ENCODE results near the gene SNCB. TPM values are rescaled to one million over a fixed set of nuclear protein-coding genes. Genes with fewer than 3 reads are reported as not detected.

The SNCB gene
- total and polyA plus RNA-seq, 2 of the 4 experiments (the other 2 are of a cell fraction) = 0.41 TPM; not detected in 1

DNA sequence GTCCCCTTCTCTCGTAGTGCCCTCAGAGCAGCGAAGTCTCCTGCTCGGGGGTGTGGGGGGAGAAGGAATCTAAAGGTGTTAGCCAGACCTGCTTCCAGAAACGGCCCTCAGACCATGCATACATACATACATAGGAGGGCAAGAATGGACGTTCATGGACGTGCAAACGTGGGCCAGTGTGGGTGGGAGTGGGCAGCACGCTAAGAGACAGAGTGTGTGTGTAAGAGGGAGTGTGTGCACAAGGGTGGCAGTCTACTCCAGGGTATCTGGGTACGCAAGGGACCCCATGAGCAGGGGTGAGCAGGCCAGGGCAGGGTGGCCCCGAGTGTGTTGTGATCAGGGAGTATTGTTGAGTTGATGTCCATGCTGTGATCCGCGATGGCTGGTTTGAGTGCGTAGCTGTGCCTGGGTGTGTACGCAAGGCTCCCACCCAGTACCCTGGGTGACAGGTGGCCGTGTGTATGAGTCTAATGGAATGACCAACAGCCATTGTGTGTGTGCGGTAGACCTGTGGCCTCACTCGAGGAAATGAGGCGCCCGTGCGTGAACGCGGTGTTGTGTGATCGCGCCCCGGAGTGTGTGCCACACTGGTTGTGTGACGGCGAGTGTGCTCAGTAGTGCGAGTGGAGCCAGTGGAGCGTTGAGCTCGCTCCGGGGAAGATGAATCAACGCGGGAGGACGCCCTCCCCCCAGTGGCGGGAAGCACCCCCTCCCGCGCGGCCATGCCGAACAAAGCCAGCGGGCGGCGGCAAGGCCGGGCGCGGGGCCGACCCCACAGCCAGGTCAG, 21.2 kb downstream of the SNCB start:
- BruUV-seq (replicated peaks) = no TSS peak

More for the DNA sequence above, 21.2 kb downstream of the SNCB start:
- H2BK120ac ChIP-seq (ENCODE audit: low read depth, low read length) = no peak overlapping the region
- no peak for ATAC-seq (ENCODE audit: low read depth)
- H2AK9ac ChIP-seq (replicated peaks; ENCODE audit: low read depth, low read length, poor library complexity) = peak overlapping the region; percentile 16
- H3K36me3 ChIP-seq (ENCODE audit: control insufficient read depth, insufficient read depth, low read length) = no peaks in the 10 kb centered on the region
- peak overlapping the region; percentile 58; the same call in 1 of the 2 replicates for H2AK5ac ChIP-seq (ENCODE audit: low read depth, low read length)
- H3K9ac ChIP-seq (ENCODE audit: low read depth, low read length) = no peak overlapping the region
- H4K20me1 ChIP-seq (ENCODE audit: insufficient read depth, low read length) = peaks cover 21% of the 10 kb centered on the region
- no peak overlapping the region for H3K4ac ChIP-seq (ENCODE audit: low read depth, low read length)
- H3K79me1 ChIP-seq (ENCODE audit: low read depth in 1 of 2, low read length in 2 of 2) = peaks cover 4 to 30% of the 10 kb centered on the region in 2 experiments; a peak in 3 of 4 replicates
- peaks cover 8% of the 10 kb centered on the region for H3K4me1 ChIP-seq (ENCODE audit: control insufficient read depth, insufficient read depth, low read length)
- no peaks in the 10 kb centered on the region for H3K27me3 ChIP-seq (ENCODE audit: control insufficient read depth, insufficient read depth, low read length)
- no peak for DNase-seq
- no peak overlapping the region for H2BK20ac ChIP-seq (ENCODE audit: low read depth, low read length)
- H3K27ac ChIP-seq (ENCODE audit: insufficient read depth, low read length) = no peak overlapping the region; the same call in 1 of the 2 replicates
- no peak overlapping the region for H2BK5ac ChIP-seq (ENCODE audit: low read depth, low read length, poor library complexity, severe bottlenecking)
- no peak overlapping the region for H3K18ac ChIP-seq (ENCODE audit: low read depth, low read length)
- no peak overlapping the region for H4K8ac ChIP-seq (ENCODE audit: low read depth in 2 of 2, low read length in 2 of 2)
- intact Hi-C loops (cut with micrococcal nuclease) (no loop called here), dilution Hi-C loops (cut with HindIII; ENCODE audit: low sequenced_read_pairs, unreplicated experiment) (no loop called here), in situ Hi-C loops (cut with MboI; ENCODE audit: low sequenced_read_pairs) (no loop called here)
- H2AFZ ChIP-seq (replicated peaks; ENCODE audit: low read length, poor library complexity) = peak overlapping the region; percentile 89
- WGBS, 2 experiments (ENCODE audit: extremely low coverage in 2 of 2, insufficient read length in 1 of 2) = 14% methylated on average over 19 of the region's 46 CpGs; no CpG with 5 or more reads in 1 of the 2 experiments
- no peak overlapping the region for H4K91ac ChIP-seq (ENCODE audit: insufficient read depth, low read depth, low read length)
- ChIA-PET POLR2A (ENCODE audit: unreplicated experiment) (no interaction called here), CTCF (no interaction called here)
- H3K14ac ChIP-seq (replicated peaks; ENCODE audit: low read depth, low read length) = no peak overlapping the region
- H3K4me3 ChIP-seq (ENCODE audit: insufficient read depth, low read depth, low read length) = peak overlapping the region; percentile 74
- peaks cover 28% of the 10 kb centered on the region for H3K9me1 ChIP-seq (ENCODE audit: insufficient read depth, low read length)
- no peak overlapping the region for H4K5ac ChIP-seq (ENCODE audit: low read depth, low read length)
- no peak overlapping the region for H2BK15ac ChIP-seq (ENCODE audit: low read depth, low read length)
- peak overlapping the region; percentile 61; the same call in 1 of the 2 replicates for H3K23ac ChIP-seq (ENCODE audit: low read depth, low read length)
- H3K4me2 ChIP-seq (ENCODE audit: low read depth, low read length) = peak overlapping the region; percentile 52
- H3K9me3 ChIP-seq (ENCODE audit: control insufficient read depth, insufficient read depth, low read length) = no peaks in the 10 kb centered on the region
- no peak for TF ChIP-seq SMC3 (IDR thresholded peaks at IDR 0.05; ENCODE audit: low read depth, low read length)
- TF ChIP-seq MAZ (IDR thresholded peaks at IDR 0.05; ENCODE audit: borderline replicate concordance, low read depth, low read length) = 0 out of 2 replicates have a peak, but pooled peaks have one; percentile 16
- H3K56ac ChIP-seq (ENCODE audit: extremely low read depth, insufficient read depth, low read length) = no peak overlapping the region; the same call in 1 of the 2 replicates

Measured in IMR-90 (cell line).